Spinal cord (tissue), 10 donors: ENCODE results near the gene PIP4P1. TPM values are rescaled to one million over a fixed set of nuclear protein-coding genes. Genes with fewer than 3 reads are reported as not detected.
"Not testable (repeated sequence)": the region's sequence is repeated elsewhere in the genome, so short reads cannot be mapped to it uniquely, and the experiment has no call there.

ENCODE experiments used
- DNase-seq, 6 donors: peaks; one replicate each; pipeline versions ENCODE4 v3.0.0 to v3.0.0-alpha.2; 2013 to 2015; ENCODE audit warnings: low spot score in 6 of 6, low read depth in 4 of 6
- H3K27ac ChIP-seq: one replicate; pipeline ENCODE4 v1.5.1; 2013; ENCODE audit warnings: low read depth, low read length, control low read depth
- H3K27me3 ChIP-seq: one replicate; pipeline ENCODE4 v1.6.1; 2013; ENCODE audit warnings: low read length; ENCODE audit not compliant: control insufficient read depth, insufficient read depth
- H3K36me3 ChIP-seq: one replicate; pipeline ENCODE4 v1.6.1; 2013; ENCODE audit warnings: low read length; ENCODE audit not compliant: control insufficient read depth, insufficient read depth
- H3K4me1 ChIP-seq: one replicate; pipeline ENCODE4 v1.6.1; 2013; ENCODE audit warnings: low read length; ENCODE audit not compliant: control insufficient read depth, insufficient read depth
- H3K4me3 ChIP-seq: one replicate; pipeline ENCODE4 v1.5.1; 2013; ENCODE audit warnings: low read depth, low read length, control low read depth
- H3K9me3 ChIP-seq: one replicate; pipeline ENCODE4 v1.6.1; 2013; ENCODE audit warnings: low read length; ENCODE audit not compliant: control insufficient read depth, insufficient read depth
- WGBS: methylation state at CpG from one replicate; pipeline ENCODE4 v1.1.5; 2013; ENCODE audit warnings: missing lambda C conversion rate; ENCODE audit not compliant: insufficient coverage; 5-methylcytosine and 5-hydroxymethylcytosine counted together
- long read RNA-seq, 4 donors: transcript quantifications; one replicate each; lab custom pipeline, GENCODE V29; 2026
- polyA plus RNA-seq, 2 donors: library from polyadenylated mRNA; unstranded; fragments of 120-200 nt; gene quantifications; one replicate each; pipeline ENCODE4 v1.2.1, GENCODE V29; 2013; ENCODE audit not compliant: insufficient read length in 2 of 2
- total RNA-seq, 2 donors: library from RNA; depleted of rRNA in 1 of 2; stranded (reverse); fragments of 120-200 nt in 1 of 2; fragments of >200 nt in 1 of 2; gene quantifications; one replicate each; pipeline versions ENCODE4 v1.2.3 to v1.2.4, GENCODE V29; 2013 to 2014
- donor health status: healthy.

PIP4P1 gene
- 10 to 100 TPM; 25.8 to 27.1 TPM for total RNA-seq
- polyA plus RNA-seq: 10 to 100 TPM; 59.3 to 64.4 TPM
- long read RNA-seq, donor 1, transcript PIP4P1-202 (7 exons, 1,696 nt): minor isoform, 16 of 39 reads
- long read RNA-seq, donor 1, transcript PIP4P1-201 (7 exons, 1,961 nt): major isoform, 19 of 39 reads
- long read RNA-seq, donor 1, partial matches to known transcripts: 0 of 39 reads
- long read RNA-seq, donor 1, other reads (novel, unspliced or antisense): 0 of 39 reads
- long read RNA-seq, donor 2, transcript PIP4P1-202 (7 exons, 1,696 nt): major isoform, 5 of 71 reads
- long read RNA-seq, donor 2, partial matches to known transcripts: 23 of 71 reads
- long read RNA-seq, donor 2, other reads (novel, unspliced or antisense): 41 of 71 reads
- long read RNA-seq, donor 3, transcript PIP4P1-201 (7 exons, 1,961 nt): major isoform, 5 of 16 reads
- long read RNA-seq, donor 3, partial matches to known transcripts: 5 of 16 reads
- long read RNA-seq, donor 3, other reads (novel, unspliced or antisense): 0 of 16 reads
- long read RNA-seq, donor 4, partial matches to known transcripts: 24 of 32 reads
- long read RNA-seq, donor 4, other reads (novel, unspliced or antisense): 0 of 32 reads

- Histone ChIP-seq H3K36me3 (peaks cover 30% of the 10 kb centered on the region), H3K9me3 (no peaks in the 10 kb centered on the region), H3K4me3 (peak within 1 kb of the TSS; percentile 75), H3K27me3 (no peaks in the 10 kb centered on the region), H3K4me1 (peaks cover 15% of the 10 kb centered on the region), H3K27ac (peak within 1 kb of the TSS; percentile 86)
- 0% methylated on average over 67 of the region's 67 CpGs for WGBS
- peak; percentile 98 to 100 (median 99) for DNase-seq
Measured at GRCh38 chr14:20461225-20462141, at the start of gene PIP4P1. TSS of gene PIP4P1 (minus strand) at chr14:20461434. CDS start at chr14:20461325, 109 bp downstream.

DNA sequence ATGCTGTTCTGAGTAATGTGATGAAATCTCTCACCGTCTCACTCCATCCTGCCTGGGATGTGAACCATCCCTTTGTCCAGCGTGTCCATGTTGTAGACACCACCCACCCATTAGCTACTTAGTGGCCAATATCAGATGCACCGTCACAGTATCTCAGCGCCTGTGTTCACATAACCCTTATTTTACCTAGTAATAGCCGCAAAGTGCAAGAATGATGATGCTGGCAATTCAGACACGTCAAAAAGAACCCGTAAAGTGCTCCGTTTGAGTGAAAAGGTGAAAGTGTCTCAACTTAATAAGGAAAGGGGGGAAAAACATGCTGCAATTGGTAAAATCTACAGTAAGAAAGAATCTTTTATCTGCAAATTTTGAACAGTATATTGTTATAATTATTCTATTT, 47.1 kb upstream of the PIP4P1 start:
- no peaks in the 10 kb centered on the region for H3K4me1 ChIP-seq
- H3K27ac ChIP-seq: no peak overlapping the region
- H3K9me3 ChIP-seq: no peaks in the 10 kb centered on the region
- no peak overlapping the region for H3K4me3 ChIP-seq
- WGBS: 81% methylated on average over 2 of the region's 8 CpGs
- no peaks in the 10 kb centered on the region for H3K36me3 ChIP-seq
- DNase-seq: no peak
- H3K27me3 ChIP-seq: no peaks in the 10 kb centered on the region

GRCh38 chr14:20507537-20507936, 46.3 kb upstream of the PIP4P1 start:
- H3K36me3 ChIP-seq, DNase-seq, H3K4me1 ChIP-seq, H3K9me3 ChIP-seq, H3K4me3 ChIP-seq, H3K27ac ChIP-seq, H3K27me3 ChIP-seq: not testable (repeated sequence)
- WGBS: no CpG with 5 or more reads among the region's 3 CpGs

GRCh38 chr14:20506752-20507151, 45.5 kb upstream of the PIP4P1 start:
- H3K4me1 ChIP-seq, H3K36me3 ChIP-seq, H3K4me3 ChIP-seq, DNase-seq, H3K27ac ChIP-seq, H3K9me3 ChIP-seq, H3K27me3 ChIP-seq: not testable (repeated sequence)
- WGBS: no CpG with 5 or more reads among the region's 30 CpGs

DNA sequence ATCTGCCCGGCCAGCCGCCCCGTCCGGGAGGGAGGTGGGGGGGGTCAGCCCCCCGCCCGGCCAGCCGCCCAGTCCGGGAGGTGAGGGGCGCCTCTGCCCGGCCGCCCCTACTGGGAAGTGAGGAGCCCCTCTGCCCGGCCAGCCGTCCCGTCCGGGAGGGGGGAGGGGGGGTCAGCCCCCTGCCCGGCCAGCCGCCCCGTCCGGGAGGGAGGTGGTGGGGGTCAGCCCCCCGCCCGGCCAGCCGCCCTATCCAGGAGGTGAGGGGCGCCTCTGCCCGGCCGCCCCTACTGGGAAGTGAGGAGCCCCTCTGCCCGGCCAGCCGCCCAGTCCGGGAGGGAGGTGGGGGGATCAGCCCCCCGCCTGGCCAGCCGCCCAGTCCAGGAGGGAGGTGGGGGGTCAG, 45.0 kb upstream of the PIP4P1 start:
- H3K27me3 ChIP-seq, H3K4me1 ChIP-seq, DNase-seq, H3K9me3 ChIP-seq, H3K4me3 ChIP-seq, H3K36me3 ChIP-seq, H3K27ac ChIP-seq: not testable (repeated sequence)
- WGBS: no CpG with 5 or more reads among the region's 30 CpGs

DNA sequence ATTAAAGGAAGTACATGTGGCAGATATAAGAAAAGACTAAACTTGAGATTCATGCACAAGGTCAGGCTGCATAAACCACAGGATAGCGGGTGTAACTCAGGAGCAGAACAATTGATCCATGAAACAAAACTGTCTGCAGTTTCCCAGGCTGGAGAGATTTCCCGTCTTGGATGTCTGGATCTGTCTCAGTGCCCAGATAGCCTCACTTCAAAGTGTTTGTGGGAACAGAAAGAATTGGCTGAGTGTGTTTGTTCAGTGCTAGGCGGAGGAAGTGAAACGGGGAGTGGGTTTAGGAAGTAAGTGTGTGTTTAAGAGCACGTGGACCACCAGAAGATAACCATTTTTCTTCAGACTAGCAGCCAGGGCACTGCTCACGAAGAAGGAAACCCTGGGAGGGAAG, 42.7 kb upstream of the PIP4P1 start:
- H3K9me3 ChIP-seq: no peaks in the 10 kb centered on the region
- H3K4me1 ChIP-seq: no peaks in the 10 kb centered on the region
- no peaks in the 10 kb centered on the region for H3K36me3 ChIP-seq
- no peak overlapping the region for H3K27ac ChIP-seq
- no peaks in the 10 kb centered on the region for H3K27me3 ChIP-seq
- DNase-seq: peak in 1 of 6 donors; percentile 4
- H3K4me3 ChIP-seq: no peak overlapping the region
- 52% methylated on average over 2 of the region's 6 CpGs for WGBS

DNA sequence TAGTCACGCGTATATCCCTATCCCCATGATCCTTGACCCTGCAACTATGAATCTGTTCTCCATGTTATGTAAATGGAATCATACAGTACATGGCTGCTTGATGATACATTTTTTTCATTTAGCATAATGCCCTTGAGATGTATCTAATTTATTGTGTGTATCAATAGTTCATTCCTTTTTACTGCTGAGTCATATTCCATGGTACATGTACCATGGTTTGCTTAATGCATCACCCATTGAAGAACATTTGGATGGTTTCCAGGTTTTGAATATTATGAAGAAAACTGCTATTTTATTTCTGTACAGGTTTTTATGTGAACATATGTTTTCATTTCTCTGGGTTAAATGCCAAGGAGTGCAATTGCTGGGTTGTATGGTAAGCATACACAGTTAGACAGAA, 40.1 kb upstream of the PIP4P1 start:
- no peak overlapping the region for H3K4me3 ChIP-seq
- H3K27me3 ChIP-seq: no peaks in the 10 kb centered on the region
- DNase-seq: no peak
- no CpG with 5 or more reads among the region's 2 CpGs for WGBS
- H3K36me3 ChIP-seq: no peaks in the 10 kb centered on the region
- H3K9me3 ChIP-seq: no peaks in the 10 kb centered on the region
- no peaks in the 10 kb centered on the region for H3K4me1 ChIP-seq
- no peak overlapping the region for H3K27ac ChIP-seq

DNA sequence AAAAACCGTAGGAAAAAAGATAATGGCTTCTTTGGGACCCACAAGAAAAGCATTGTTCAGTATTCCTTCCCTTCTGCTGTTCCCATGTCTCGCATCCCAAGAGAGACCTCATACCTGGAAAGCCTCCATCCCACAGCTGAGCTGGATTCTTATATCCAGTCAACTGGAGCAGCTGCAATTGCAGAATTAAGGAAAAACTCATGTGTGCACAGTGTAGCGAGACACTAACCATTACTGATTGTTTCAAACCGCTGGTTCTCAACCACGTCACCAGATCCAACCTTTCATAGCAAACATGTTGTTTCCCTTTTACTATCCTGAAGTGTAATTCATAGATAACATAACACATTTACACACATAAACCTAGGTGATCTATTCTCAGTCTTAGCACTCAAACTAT, 38.6 kb upstream of the PIP4P1 start:
- no peaks in the 10 kb centered on the region for H3K9me3 ChIP-seq
- H3K27me3 ChIP-seq: no peaks in the 10 kb centered on the region
- DNase-seq: peak in 1 of 6 donors; percentile 36
- H3K4me1 ChIP-seq: no peaks in the 10 kb centered on the region
- no peaks in the 10 kb centered on the region for H3K36me3 ChIP-seq
- 88% methylated on average over 5 of the region's 5 CpGs for WGBS
- H3K27ac ChIP-seq: no peak overlapping the region
- H3K4me3 ChIP-seq: no peak overlapping the region

DNA sequence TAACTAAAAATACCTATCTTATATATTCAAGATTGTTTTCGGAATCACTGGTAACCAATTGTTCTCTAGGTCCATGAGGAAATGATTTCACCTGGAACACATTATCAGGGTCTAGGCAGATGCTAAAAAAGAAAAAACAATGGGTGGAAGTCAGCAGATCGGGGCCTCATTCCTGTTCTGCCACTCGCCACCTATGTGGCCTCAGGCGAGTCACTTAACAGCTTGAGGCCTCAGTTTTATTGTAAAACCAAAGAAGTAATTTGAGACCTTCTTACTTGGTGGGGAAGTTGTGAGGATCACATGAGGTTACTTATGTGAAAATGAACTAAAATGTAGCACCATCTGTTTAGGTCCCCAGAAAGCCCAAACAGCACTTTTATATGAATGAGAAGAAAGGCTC, 37.9 kb upstream of the PIP4P1 start:
- no peaks in the 10 kb centered on the region for H3K4me1 ChIP-seq
- DNase-seq: no peak
- no peaks in the 10 kb centered on the region for H3K9me3 ChIP-seq
- WGBS: 100% methylated on average over 1 of the region's 4 CpGs
- no peaks in the 10 kb centered on the region for H3K27me3 ChIP-seq
- H3K36me3 ChIP-seq: no peaks in the 10 kb centered on the region
- H3K27ac ChIP-seq: no peak overlapping the region
- H3K4me3 ChIP-seq: no peak overlapping the region
